DOHH2 (cell line): Measurements from ENCODE around the gene MARS1.

Source experiments
- H3F3A ChIP-seq: fragments of 200-600 bp; sonication (generic), shearing (Covaris generic); 2 replicates; pipeline ENCODE4 v1.6.0; 2016; ENCODE audit warnings: antibody characterized with exemption, mild to moderate bottlenecking; ENCODE audit not compliant: control insufficient read depth, insufficient read depth
- H3K27ac ChIP-seq: fragments of 200-600 bp; sonication (generic); 2 replicates; pipeline ENCODE4 v1.5.1; 2014; ENCODE audit warnings: low read depth, mild to moderate bottlenecking, low read length, moderate library complexity
- H3K27me3 ChIP-seq: fragments of 200-600 bp; sonication (generic); 2 replicates; pipeline ENCODE4 v1.6.1; 2014; ENCODE audit warnings: mild to moderate bottlenecking, low read length, mixed read lengths; ENCODE audit not compliant: control insufficient read depth
- H3K36me3 ChIP-seq: fragments of 200-600 bp; sonication (generic); 2 replicates; pipeline ENCODE4 v1.6.1; 2014; ENCODE audit warnings: mild to moderate bottlenecking, low read length, moderate library complexity, mixed read lengths; ENCODE audit not compliant: control insufficient read depth
- H3K4me1 ChIP-seq: fragments of 200-600 bp; sonication (generic); 2 replicates; pipeline ENCODE4 v1.6.1; 2014; ENCODE audit warnings: mild to moderate bottlenecking, low read length, mixed read lengths; ENCODE audit not compliant: control insufficient read depth
- H3K4me2 ChIP-seq: fragments of 200-600 bp; sonication (generic); 2 replicates; pipeline ENCODE4 v1.6.0; 2014; ENCODE audit warnings: mild to moderate bottlenecking, low read length, moderate library complexity
- H3K4me3 ChIP-seq: fragments of 200-600 bp; sonication (generic); 2 replicates; pipeline ENCODE4 v1.5.1; 2014; ENCODE audit warnings: mild to moderate bottlenecking, low read length, mixed read lengths
- H3K79me2 ChIP-seq: fragments of 200-600 bp; sonication (generic); 2 replicates; pipeline ENCODE4 v1.6.1; 2014; ENCODE audit warnings: mild to moderate bottlenecking, low read length, mixed read lengths; ENCODE audit not compliant: control insufficient read depth
- H3K9me2 ChIP-seq: fragments of 200-600 bp; sonication (generic); replicated peaks from 2 replicates; pipeline ENCODE4 v1.6.1; 2014; ENCODE audit warnings: mild to moderate bottlenecking, low read length, mixed read lengths; ENCODE audit not compliant: control insufficient read depth
- H3K9me3 ChIP-seq: fragments of 200-600 bp; sonication (generic); 2 replicates; pipeline ENCODE4 v1.6.1; 2014; ENCODE audit warnings: antibody characterized with exemption, low read length, mixed read lengths; ENCODE audit not compliant: control insufficient read depth, insufficient read depth
- H4K20me1 ChIP-seq: fragments of 200-600 bp; sonication (generic); 2 replicates; pipeline ENCODE4 v1.6.0; 2014; ENCODE audit warnings: low read depth, mild to moderate bottlenecking, antibody characterized with exemption, low read length, moderate library complexity; ENCODE audit not compliant: control insufficient read depth, insufficient read depth
- EZH2phosphoT487 ChIP-seq: fragments of 200-600 bp; sonication (generic); IDR thresholded peaks from 2 replicates; pipeline ENCODE4 v1.6.1; 2017; ENCODE audit warnings: borderline replicate concordance, mild to moderate bottlenecking, antibody characterized with exemption, low read length, moderate library complexity, mixed read lengths
- TF ChIP-seq, protein P1 (sequence below): fragments of 200-600 bp; sonication (generic); IDR thresholded peaks from one replicate; pipeline ENCODE4 v1.5.1; 2014; ENCODE audit warnings: antibody characterized with exemption, mild to moderate bottlenecking, low read depth, low read length; ENCODE audit not compliant: poor library complexity, severe bottlenecking

Gene MARS1

DNA sequence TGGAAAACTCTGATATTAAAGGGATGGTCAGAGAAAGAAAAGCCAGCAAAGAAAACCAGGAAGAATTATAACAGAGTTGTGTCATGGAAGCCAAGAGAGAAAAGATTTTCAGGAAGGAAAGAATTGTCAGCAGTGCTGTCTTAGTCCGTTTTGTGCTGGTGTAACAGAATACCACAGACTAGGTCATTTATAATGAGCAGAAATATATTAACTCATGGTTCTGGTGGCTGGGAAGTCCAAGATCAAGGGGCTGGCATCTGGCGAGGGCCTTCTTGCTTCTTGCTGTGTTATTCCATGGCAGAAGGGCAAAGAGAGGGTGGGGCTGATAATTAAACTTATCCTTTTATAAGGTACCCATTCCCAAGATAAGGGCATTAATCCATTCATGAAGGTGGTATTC, 39.2 kb upstream of the MARS1 start:
- Histone ChIP-seq H3K4me2 (no peak overlapping the region), H3K9me3 (no peaks in the 10 kb centered on the region), H3K4me3 (no peak overlapping the region), H3K27me3 (no peaks in the 10 kb centered on the region), H3K79me2 (no peaks in the 10 kb centered on the region), H3F3A (peaks cover 5% of the 10 kb centered on the region; the same call in 1 of the 2 replicates), H4K20me1 (no peaks in the 10 kb centered on the region), H3K36me3 (no peaks in the 10 kb centered on the region), H3K27ac (no peak overlapping the region), H3K4me1 (peaks cover 9% of the 10 kb centered on the region), H3K9me2 (no peaks in the 10 kb centered on the region)
- TF ChIP-seq EZH2phosphoT487 = no peak
- TF ChIP-seq, protein P1, sequence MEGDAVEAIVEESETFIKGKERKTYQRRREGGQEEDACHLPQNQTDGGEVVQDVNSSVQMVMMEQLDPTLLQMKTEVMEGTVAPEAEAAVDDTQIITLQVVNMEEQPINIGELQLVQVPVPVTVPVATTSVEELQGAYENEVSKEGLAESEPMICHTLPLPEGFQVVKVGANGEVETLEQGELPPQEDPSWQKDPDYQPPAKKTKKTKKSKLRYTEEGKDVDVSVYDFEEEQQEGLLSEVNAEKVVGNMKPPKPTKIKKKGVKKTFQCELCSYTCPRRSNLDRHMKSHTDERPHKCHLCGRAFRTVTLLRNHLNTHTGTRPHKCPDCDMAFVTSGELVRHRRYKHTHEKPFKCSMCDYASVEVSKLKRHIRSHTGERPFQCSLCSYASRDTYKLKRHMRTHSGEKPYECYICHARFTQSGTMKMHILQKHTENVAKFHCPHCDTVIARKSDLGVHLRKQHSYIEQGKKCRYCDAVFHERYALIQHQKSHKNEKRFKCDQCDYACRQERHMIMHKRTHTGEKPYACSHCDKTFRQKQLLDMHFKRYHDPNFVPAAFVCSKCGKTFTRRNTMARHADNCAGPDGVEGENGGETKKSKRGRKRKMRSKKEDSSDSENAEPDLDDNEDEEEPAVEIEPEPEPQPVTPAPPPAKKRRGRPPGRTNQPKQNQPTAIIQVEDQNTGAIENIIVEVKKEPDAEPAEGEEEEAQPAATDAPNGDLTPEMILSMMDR = no peak

DNA sequence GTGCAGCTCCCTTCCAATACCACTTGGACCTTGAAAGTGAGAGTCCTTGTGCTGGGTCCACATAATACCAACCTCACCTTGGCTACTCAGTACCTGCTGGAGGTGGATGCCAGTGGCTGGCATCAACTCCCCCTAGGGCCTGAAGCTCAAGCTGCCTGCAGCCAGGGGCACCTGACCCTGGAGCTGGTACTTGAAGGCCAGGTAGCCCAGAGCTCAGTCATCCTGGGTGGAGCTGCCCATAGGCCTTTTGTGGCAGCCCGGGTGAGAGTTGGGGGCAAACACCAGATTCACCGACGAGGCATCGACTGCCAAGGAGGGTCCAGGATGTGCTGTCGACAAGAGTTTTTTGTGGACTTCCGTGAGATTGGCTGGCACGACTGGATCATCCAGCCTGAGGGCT, 38.5 kb upstream of the MARS1 start:
- Histone ChIP-seq H3K9me3 (no peaks in the 10 kb centered on the region), H3K36me3 (no peaks in the 10 kb centered on the region), H4K20me1 (no peaks in the 10 kb centered on the region), H3K79me2 (no peaks in the 10 kb centered on the region), H3K27me3 (no peaks in the 10 kb centered on the region), H3F3A (peaks cover 5% of the 10 kb centered on the region; the same call in 1 of the 2 replicates), H3K9me2 (no peaks in the 10 kb centered on the region), H3K4me2 (no peak overlapping the region), H3K4me3 (no peak overlapping the region), H3K4me1 (peaks cover 9% of the 10 kb centered on the region), H3K27ac (no peak overlapping the region)
- TF ChIP-seq, protein P1 = no peak
- no peak for TF ChIP-seq EZH2phosphoT487

DNA sequence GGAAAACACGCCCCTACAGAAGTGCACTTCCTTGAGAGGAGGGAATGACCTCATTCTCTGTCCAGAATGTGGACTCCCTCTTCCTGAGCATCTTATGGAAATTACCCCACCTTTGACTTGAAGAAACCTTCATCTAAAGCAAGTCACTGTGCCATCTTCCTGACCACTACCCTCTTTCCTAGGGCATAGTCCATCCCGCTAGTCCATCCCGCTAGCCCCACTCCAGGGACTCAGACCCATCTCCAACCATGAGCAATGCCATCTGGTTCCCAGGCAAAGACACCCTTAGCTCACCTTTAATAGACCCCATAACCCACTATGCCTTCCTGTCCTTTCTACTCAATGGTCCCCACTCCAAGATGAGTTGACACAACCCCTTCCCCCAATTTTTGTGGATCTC, 37.8 kb upstream of the MARS1 start:
- no peaks in the 10 kb centered on the region for H4K20me1 ChIP-seq
- no peak overlapping the region for H3K4me2 ChIP-seq
- no peak overlapping the region for H3K4me3 ChIP-seq
- H3K79me2 ChIP-seq = no peaks in the 10 kb centered on the region
- no peaks in the 10 kb centered on the region for H3K9me2 ChIP-seq
- H3K27ac ChIP-seq = no peak overlapping the region
- H3K36me3 ChIP-seq = no peaks in the 10 kb centered on the region
- peaks cover 4% of the 10 kb centered on the region; the same call in 1 of the 2 replicates for H3F3A ChIP-seq
- no peak for TF ChIP-seq EZH2phosphoT487
- TF ChIP-seq, protein P1 = no peak
- no peaks in the 10 kb centered on the region for H3K27me3 ChIP-seq
- no peaks in the 10 kb centered on the region for H3K9me3 ChIP-seq
- peaks cover 16% of the 10 kb centered on the region for H3K4me1 ChIP-seq
